Amygdala (tissue), 56 donors: ENCODE results near the gene CCDC86.

Source experiments
- DNase-seq, 56 donors: peaks; one replicate each; lab custom pipeline; 2025; lab: John Stamatoyannopoulos, UW

CCDC86 gene

DNA sequence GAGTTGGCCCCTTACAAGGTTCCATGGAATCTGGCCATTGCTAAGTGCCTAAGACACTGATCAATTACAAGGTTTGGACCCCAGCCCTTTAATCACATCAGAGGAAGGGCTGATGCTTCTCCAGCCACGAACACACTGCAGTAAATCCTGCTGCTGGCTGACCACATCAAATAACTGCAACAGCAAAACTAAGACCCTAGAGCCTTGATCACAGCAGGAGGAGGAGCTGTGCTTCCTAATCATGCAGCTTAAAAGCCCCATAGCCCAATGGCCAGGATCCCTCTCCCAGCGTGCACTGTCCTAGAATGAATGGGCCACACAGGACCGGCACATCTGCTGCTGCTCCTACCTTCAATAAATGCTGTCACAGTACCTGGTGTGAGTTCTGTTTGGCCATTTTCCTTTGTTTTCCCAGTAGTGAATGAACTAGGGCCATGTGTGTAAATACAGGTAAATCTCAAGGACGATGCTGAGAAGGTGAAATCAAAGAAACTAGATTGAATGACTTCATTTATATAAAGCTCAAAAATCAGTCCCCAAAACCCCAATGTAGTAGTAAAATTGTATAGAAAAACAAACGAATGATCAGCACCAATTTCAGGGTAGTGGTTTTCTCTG lies 38.2 kb downstream of the CCDC86 start:
- DNase-seq: no peak

DNA sequence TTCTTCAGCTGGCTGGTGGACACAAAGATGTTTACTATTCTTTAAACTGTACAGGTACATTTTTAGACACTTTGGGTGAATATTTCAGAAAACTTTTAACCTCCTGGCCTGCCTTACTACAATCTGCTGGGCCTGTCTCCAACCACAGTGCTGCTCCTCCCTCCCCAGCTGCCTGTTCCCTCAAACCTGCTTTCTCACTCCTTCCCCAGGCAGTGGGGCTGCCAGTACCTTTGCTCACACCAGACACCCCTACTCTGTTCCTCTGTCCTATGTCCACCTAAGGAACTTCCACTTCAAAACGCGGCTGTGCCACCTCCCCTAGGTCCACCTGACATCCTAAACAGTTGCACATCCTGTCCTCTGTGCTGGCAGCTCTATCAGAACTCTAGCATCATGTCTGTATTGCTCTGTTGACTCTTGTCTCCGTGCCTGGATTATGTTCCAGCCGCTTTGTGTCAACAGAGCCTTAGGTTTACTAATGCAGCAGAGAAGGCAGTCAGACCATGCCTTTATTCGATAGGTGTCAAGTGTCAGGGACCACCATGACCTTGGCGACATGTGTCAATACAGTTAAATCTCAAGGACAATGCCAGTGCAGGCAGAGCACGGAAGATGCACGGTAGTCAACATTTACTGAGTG lies 38.9 kb downstream of the CCDC86 start:
- DNase-seq: no peak

DNA sequence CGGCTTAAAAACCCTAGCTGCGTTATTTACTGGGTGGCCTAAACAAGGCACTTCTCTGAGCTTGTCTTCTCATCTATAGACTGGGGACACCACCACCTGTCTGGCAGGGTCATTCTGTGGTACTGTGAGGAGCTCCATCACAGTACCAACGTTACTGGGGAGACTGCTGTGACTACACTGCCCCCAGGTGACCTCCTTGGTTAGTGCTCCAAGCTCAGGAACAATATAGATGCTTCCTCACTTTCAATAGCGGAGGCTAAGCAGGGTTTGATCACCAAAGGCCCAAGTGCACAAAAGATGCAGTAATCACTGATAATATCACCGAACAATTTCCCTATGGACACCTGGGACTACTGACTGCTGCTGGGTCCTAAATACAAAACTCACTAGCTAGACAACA lies 45.6 kb downstream of the CCDC86 start:
- peak in 9 of 56 donors; percentile 9 to 40 (median 21) for DNase-seq

DNA sequence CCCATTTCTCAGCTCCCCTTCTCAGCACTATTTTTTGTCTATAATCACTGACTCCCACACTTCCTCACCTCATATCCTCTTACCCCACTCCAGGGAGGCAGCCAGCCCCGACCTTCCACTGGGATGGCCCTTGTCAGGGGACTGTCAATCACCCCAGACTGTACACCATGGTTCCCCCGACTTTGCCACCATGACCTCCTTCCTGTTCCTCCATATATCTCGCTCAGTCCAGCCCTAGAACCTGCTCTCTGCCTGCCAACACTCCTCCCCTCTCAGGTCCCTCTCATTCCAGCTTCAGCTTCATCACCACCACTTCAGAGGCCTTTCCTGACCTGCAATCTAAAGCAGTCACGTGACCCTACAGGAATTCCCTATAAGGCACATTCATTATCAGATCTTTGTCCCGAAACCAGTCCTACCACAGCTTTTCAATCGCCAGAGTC lies 48.0 kb downstream of the CCDC86 start:
- DNase-seq: no peak

DNA sequence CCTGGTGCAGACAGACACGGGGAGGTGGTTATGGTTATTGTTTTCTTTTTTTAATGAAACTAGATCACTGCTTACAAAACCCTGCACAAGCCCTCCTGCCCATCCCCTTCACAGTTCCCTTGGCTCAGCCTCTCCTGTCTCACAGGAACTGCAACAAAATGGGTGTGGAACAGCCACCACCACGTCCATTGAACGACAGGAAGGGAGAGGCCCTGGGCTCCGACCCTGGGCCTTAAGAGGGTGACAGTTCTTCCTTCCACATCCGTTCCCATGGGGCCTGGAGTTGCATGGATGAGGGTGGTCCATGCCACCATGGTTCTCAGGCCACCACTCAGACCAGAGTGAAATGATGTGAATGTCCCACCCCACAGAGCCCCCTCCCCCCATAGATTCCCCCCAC lies 48.8 kb downstream of the CCDC86 start:
- DNase-seq: no peak

DNA sequence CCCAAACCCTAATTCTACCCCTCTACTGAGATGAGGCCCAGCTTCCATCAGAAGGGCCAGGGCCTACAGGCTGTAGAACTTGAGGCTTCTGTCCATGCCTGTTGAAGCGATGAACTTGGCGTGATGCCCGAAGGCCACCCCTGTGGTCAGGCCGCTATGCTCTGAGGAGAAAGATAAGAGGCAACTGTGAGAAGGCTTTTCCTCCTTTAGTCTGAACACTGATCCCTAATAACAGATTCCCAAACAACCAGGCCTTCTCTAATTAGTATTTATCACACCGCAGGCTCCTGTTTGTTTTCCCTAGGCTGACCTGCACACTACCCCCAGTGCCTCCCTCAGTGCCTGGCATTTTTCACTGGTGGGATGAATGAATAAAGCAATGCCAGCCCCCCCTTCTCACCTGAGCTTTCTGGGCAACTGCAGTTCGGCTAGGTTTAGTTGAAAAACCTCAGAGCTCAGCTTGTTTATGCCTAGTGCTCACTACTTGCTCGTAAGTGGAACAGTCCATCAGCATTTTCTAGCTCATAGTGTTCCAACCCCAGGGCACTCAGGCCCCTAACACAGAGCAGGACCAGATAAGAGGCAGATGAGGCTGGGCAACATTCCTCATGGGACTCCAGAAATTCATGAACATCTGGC lies 49.3 kb downstream of the CCDC86 start:
- DNase-seq: no peak

DNA sequence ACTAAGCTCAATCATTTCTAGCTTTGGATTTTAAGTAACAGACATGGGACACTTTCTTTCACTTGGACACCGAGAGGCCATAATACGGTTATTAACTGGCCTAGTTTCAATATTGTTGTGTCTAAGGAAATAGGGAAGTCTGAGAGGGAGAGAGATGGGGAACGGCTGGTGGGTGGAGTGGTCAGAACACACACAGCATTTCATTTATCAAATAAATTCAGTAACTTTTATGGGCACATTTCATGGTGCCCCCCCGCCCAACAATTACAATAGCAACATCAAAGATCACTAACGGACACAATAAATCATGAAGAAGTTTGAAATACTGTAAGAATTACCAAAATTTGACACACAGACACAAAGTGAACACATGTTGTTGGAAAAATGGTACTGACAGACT lies 53.8 kb downstream of the CCDC86 start:
- DNase-seq: no peak

DNA sequence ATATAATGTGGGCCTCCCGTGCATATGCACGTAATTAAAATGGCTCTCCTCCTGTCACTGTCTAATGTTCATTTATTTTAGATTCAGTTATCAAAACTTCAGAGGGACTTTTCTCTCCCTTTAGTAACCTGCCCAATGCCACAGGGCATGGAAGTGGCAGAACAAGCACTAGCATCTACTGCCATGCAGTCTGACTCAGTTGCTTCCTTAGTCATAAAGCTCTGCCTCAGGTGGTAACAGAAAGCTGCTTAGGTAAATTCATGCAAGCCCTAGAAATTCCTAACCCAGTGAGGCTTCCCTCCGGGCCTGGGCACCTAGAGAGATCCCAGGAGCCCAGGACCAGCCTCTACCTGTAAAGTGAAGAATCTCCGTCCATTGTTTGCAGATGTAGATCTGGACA lies 55.6 kb downstream of the CCDC86 start:
- DNase-seq: no peak

DNA sequence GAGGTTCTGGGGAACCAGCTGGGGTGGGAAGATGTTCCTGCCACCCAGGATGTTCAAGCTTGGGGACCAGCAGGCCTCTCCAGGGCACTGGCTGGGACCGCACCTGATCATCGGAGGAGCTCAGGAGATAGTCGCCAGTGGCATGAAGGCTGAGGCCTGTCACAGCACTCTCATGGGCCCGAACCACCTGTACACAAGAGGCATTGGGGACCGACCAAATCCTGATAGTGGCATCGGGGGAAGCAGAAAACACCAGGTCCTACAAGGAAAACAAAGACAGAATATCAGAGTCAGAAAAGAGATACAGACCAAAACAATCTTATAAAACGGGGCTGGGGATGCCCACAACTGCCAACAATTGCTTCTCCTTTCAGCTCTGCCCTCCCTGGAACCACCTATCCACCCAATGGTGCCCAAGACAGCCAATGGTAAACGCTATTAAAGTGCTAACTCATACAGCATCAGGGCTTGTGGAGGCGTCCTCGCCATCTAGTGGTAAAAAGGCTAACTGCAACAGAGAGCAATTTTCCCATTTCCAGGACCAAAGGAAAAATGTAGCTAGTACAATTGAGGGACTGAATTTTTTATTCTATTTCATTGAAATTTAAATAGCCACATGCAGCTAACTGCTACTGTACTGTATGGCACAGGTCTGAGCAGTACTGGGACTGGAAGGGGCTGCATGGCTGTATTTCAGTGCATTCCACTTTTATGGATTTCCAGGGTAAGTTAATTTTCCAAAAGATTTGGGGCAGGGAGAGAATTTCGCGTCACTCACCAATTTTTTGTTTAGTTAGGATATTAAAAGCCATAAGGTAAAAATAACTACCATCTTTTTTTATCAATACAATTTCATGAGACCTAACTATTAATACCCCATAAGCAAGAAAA lies 57.4 kb downstream of the CCDC86 start:
- peak in 6 of 56 donors; percentile 6 to 68 (median 24) for DNase-seq

DNA sequence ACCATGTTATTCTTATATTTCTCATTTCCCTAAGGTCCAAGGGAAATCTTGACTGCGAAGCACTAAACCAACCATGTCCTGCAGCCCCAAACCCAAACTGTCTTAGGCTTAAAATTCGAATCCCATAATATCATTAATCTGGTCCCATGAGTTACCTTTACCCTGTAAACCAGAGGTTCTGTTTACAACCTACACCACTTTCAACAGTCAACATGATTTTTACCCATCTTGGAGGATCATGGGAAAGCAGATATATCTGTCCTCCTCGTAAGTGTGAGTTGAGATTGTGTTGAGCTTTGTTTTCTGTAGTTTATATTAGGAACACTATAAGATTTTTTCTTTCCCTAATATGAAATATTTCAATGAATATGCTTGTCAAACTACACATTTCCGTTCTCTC lies 58.1 kb downstream of the CCDC86 start:
- no peak for DNase-seq
